ENCODE results near the gene RBMS3.

GRCh38 chr3:29521293-29521692 lies 240.4 kb downstream of the RBMS3 start:
- no peak for TF ChIP-seq POLR2AphosphoS5 (IDR thresholded peaks at IDR 0.05; ENCODE audit: insufficient read depth in 1 of 2, low read depth in 1 of 2)
- no peak for TF ChIP-seq CTCF (IDR thresholded peaks at IDR 0.05)

Measured in vagina (tissue), 2 donors.